Prostate gland (tissue), 2 donors: ENCODE results near the gene FADS2. TPM values are rescaled to one million over a fixed set of nuclear protein-coding genes. Genes with fewer than 3 reads are reported as not detected.

Experiments used
- DNase-seq: peaks from one replicate; pipeline ENCODE4 v3.0.0-alpha.2; 2019; ENCODE audit warnings: low spot score
- H3K27ac ChIP-seq, 2 donors: fragments of 200-600 bp; sonication (generic); 2 replicates each; pipeline ENCODE4 v1.5.1; 2017 to 2019
- H3K27me3 ChIP-seq: fragments of 200-600 bp; sonication (generic); replicated peaks from 2 replicates; pipeline ENCODE4 v1.5.1; 2019; ENCODE audit not compliant: insufficient read depth
- H3K36me3 ChIP-seq, 2 donors: fragments of 200-600 bp; sonication (generic); 1 replicate in 1 of 2; 2 replicates in 1 of 2; pipeline versions ENCODE4 v1.5.1 to v1.8.1; 2017 to 2019
- H3K4me1 ChIP-seq: fragments of 200-600 bp; sonication (generic); replicated peaks from 2 replicates; pipeline ENCODE4 v1.5.1; 2019
- H3K4me3 ChIP-seq, 2 donors: fragments of 200-600 bp; sonication (generic); 2 replicates each; pipeline ENCODE4 v1.5.1; 2017 to 2019
- H3K9me3 ChIP-seq: fragments of 200-600 bp; sonication (generic); 2 replicates; pipeline ENCODE4 v1.5.1; 2017
- CTCF ChIP-seq, 4 experiments: fragments of 200-600 bp in 2 of 4; fragments of 450-650 bp in 2 of 4; sonication (generic) in 2 of 4; IDR thresholded peaks; 1 replicate in 3 of 4; 2 replicates in 1 of 4; pipeline ENCODE4 v1.5.1; 2016 to 2019; ENCODE audit warnings: antibody characterized with exemption in 4 of 4, mild to moderate bottlenecking in 2 of 4, moderate library complexity in 2 of 4
- POLR2A ChIP-seq: fragments of 450-650 bp; IDR thresholded peaks from one replicate; pipeline ENCODE4 v1.6.1; 2016; ENCODE audit warnings: antibody characterized with exemption, mild to moderate bottlenecking
- POLR2AphosphoS5 ChIP-seq: sonication (generic); formaldehyde crosslinking; IDR thresholded peaks from one replicate; pipeline ENCODE4 v1.6.1; 2017; ENCODE audit warnings: antibody characterized with exemption
- WGBS: methylation state at CpG from one replicate; pipeline ENCODE4 v1.1.5; 2018; 5-methylcytosine and 5-hydroxymethylcytosine counted together
- intact Hi-C: fragments of 100-400 bp; cut with DNase I; formaldehyde crosslinking; loops from one replicate; pipeline ENCODE4 v1.14.2; 2022
- total RNA-seq, 2 donors: library from RNA; depleted of rRNA; stranded (reverse); fragments of >200 nt; gene quantifications; one replicate each; pipeline ENCODE4 v1.1.0, GENCODE V29; 2016

FADS2 gene
- total RNA-seq, 2 donors from 2014 or later: 67.5 to 213 TPM

GRCh38 chr11:61800331-61801281 lies 27.5 kb upstream of the FADS2 start:
- Histone ChIP-seq H3K4me3 (no peak overlapping the region), H3K4me1 (no peaks in the 10 kb centered on the region), H3K27ac (no peak overlapping the region), H3K9me3 (no peaks in the 10 kb centered on the region), H3K36me3 (no peaks in the 10 kb centered on the region), H3K27me3 (no peaks in the 10 kb centered on the region)
- no peak for DNase-seq
- intact Hi-C loops: no loop called here
- WGBS: 94% methylated on average over 3 of the region's 3 CpGs
- no peak for TF ChIP-seq POLR2AphosphoS5
- no peak for TF ChIP-seq POLR2A
- no peak for TF ChIP-seq CTCF (IDR thresholded peaks at IDR 0.05)

- Histone ChIP-seq H3K27me3 (no peaks in the 10 kb centered on the region), H3K27ac (no peak overlapping the region), H3K4me1 (no peaks in the 10 kb centered on the region), H3K36me3 (no peaks in the 10 kb centered on the region), H3K9me3 (no peaks in the 10 kb centered on the region), H3K4me3 (no peak overlapping the region)
- no peak for TF ChIP-seq POLR2A
- intact Hi-C loops: no loop called here
- WGBS: 88% methylated on average over 6 of the region's 6 CpGs
- no peak for DNase-seq
Measured at GRCh38 chr11:61802605-61803004, 25.5 kb upstream of the FADS2 start.

GRCh38 chr11:61803889-61804647 lies 24.0 kb upstream of the FADS2 start:
- Histone ChIP-seq H3K4me3 (no peak overlapping the region), H3K36me3 (no peaks in the 10 kb centered on the region), H3K9me3 (no peaks in the 10 kb centered on the region), H3K27me3 (no peaks in the 10 kb centered on the region), H3K27ac (no peak overlapping the region), H3K4me1 (no peaks in the 10 kb centered on the region)
- intact Hi-C loops: no loop called here
- TF ChIP-seq CTCF (IDR thresholded peaks at IDR 0.05) (no peak), POLR2A (no peak), POLR2AphosphoS5 (no peak)
- DNase-seq: no peak
- 79% methylated on average over 3 of the region's 3 CpGs for WGBS

DNA sequence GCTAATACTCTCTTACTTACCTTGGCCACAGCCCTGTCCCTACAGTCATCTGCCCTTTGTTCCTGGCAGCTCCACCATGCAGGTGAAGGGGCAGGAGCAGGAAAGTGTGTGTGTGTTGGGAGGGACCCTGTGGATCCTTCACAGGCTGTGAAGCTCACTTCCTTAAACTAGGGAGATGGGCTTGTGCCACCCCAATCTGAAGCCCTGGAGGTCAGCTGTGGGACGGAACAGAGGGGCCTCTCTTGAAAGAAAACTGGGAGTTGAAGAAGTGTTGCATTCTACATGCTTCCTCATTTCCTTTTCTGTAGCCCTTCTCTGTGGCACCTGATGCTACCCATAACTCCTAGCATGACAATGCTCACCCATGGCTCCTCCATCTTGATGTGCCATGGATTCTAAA lies 23.0 kb upstream of the FADS2 start:
- no peak for DNase-seq
- Histone ChIP-seq H3K9me3 (no peaks in the 10 kb centered on the region), H3K36me3 (no peaks in the 10 kb centered on the region), H3K27ac (no peak overlapping the region), H3K4me1 (no peaks in the 10 kb centered on the region), H3K4me3 (no peak overlapping the region), H3K27me3 (no peaks in the 10 kb centered on the region)
- intact Hi-C loops: no loop called here
- TF ChIP-seq POLR2A (no peak), CTCF (IDR thresholded peaks at IDR 0.05) (no peak), POLR2AphosphoS5 (no peak)
- WGBS: 100% methylated on average over 1 of the region's 1 CpG

- H3K27me3 ChIP-seq: no peaks in the 10 kb centered on the region
- intact Hi-C loops: no loop called here
- TF ChIP-seq CTCF (IDR thresholded peaks at IDR 0.05) (no peak), POLR2AphosphoS5 (no peak), POLR2A (no peak)
Measured at GRCh38 chr11:61806785-61807184, 21.3 kb upstream of the FADS2 start.

More at GRCh38 chr11:61806785-61807184, 21.3 kb upstream of the FADS2 start:
- Histone ChIP-seq H3K4me3 (no peak overlapping the region), H3K27ac (no peak overlapping the region), H3K9me3 (no peaks in the 10 kb centered on the region), H3K36me3 (no peaks in the 10 kb centered on the region), H3K4me1 (no peaks in the 10 kb centered on the region)
- WGBS: 80% methylated on average over 5 of the region's 5 CpGs
- no peak for DNase-seq
